ENCODE data around the gene LRP1. TPM values are rescaled to one million over a fixed set of nuclear protein-coding genes. Genes with fewer than 3 reads are reported as not detected.
A peak's percentile ranks its signal among the peaks of the same experiment; 100 is the strongest.

The LRP1 gene
- total and polyA plus RNA-seq, 2 experiments from 2014 or later, result 26.6 to 145 TPM

DNA sequence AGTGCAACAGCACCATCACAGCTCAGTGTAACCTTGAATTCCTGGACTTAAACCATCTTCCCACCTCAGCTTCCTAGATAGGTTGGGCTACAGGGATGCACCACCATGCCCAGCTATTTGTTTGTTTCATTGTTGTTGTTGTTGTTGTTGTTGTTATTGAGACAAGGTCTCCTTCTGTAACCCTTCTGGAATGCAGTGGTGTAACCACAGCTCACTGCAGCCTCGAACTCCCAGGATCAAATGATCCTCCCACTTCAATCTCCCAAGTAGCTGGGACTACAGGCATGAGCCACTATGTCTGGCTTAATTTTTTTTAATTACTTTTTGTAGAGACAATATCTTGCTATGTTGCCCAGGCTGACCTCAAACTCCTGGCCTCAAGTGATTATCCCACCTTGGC is 48.5 kb upstream of the LRP1 start:
- H3K36me3 Mint-ChIP-seq (ENCODE audit: low read depth), result peaks cover 19% of the 10 kb centered on the region
- H3K27ac ChIP-seq (ENCODE audit: low read depth), result no peak overlapping the region
- peaks cover 24% of the 10 kb centered on the region for H3K79me2 ChIP-seq (replicated peaks; ENCODE audit: insufficient read depth)
- H3K4me1 Mint-ChIP-seq, result peaks cover 6% of the 10 kb centered on the region
- H3K4me3 Mint-ChIP-seq, result peak overlapping the region; percentile 97; the same call in 2 of the 3 replicates
- 0 out of 2 replicates have a peak overlapping the region, but pooled peaks have one; percentile 68 for H3K4me2 ChIP-seq
- H3K9me3 Mint-ChIP-seq, result no peaks in the 10 kb centered on the region
- peaks cover 8% of the 10 kb centered on the region for H3K27me3 Mint-ChIP-seq (ENCODE audit: insufficient read depth, low read depth, poor library complexity)
- TF ChIP-seq, protein P1, sequence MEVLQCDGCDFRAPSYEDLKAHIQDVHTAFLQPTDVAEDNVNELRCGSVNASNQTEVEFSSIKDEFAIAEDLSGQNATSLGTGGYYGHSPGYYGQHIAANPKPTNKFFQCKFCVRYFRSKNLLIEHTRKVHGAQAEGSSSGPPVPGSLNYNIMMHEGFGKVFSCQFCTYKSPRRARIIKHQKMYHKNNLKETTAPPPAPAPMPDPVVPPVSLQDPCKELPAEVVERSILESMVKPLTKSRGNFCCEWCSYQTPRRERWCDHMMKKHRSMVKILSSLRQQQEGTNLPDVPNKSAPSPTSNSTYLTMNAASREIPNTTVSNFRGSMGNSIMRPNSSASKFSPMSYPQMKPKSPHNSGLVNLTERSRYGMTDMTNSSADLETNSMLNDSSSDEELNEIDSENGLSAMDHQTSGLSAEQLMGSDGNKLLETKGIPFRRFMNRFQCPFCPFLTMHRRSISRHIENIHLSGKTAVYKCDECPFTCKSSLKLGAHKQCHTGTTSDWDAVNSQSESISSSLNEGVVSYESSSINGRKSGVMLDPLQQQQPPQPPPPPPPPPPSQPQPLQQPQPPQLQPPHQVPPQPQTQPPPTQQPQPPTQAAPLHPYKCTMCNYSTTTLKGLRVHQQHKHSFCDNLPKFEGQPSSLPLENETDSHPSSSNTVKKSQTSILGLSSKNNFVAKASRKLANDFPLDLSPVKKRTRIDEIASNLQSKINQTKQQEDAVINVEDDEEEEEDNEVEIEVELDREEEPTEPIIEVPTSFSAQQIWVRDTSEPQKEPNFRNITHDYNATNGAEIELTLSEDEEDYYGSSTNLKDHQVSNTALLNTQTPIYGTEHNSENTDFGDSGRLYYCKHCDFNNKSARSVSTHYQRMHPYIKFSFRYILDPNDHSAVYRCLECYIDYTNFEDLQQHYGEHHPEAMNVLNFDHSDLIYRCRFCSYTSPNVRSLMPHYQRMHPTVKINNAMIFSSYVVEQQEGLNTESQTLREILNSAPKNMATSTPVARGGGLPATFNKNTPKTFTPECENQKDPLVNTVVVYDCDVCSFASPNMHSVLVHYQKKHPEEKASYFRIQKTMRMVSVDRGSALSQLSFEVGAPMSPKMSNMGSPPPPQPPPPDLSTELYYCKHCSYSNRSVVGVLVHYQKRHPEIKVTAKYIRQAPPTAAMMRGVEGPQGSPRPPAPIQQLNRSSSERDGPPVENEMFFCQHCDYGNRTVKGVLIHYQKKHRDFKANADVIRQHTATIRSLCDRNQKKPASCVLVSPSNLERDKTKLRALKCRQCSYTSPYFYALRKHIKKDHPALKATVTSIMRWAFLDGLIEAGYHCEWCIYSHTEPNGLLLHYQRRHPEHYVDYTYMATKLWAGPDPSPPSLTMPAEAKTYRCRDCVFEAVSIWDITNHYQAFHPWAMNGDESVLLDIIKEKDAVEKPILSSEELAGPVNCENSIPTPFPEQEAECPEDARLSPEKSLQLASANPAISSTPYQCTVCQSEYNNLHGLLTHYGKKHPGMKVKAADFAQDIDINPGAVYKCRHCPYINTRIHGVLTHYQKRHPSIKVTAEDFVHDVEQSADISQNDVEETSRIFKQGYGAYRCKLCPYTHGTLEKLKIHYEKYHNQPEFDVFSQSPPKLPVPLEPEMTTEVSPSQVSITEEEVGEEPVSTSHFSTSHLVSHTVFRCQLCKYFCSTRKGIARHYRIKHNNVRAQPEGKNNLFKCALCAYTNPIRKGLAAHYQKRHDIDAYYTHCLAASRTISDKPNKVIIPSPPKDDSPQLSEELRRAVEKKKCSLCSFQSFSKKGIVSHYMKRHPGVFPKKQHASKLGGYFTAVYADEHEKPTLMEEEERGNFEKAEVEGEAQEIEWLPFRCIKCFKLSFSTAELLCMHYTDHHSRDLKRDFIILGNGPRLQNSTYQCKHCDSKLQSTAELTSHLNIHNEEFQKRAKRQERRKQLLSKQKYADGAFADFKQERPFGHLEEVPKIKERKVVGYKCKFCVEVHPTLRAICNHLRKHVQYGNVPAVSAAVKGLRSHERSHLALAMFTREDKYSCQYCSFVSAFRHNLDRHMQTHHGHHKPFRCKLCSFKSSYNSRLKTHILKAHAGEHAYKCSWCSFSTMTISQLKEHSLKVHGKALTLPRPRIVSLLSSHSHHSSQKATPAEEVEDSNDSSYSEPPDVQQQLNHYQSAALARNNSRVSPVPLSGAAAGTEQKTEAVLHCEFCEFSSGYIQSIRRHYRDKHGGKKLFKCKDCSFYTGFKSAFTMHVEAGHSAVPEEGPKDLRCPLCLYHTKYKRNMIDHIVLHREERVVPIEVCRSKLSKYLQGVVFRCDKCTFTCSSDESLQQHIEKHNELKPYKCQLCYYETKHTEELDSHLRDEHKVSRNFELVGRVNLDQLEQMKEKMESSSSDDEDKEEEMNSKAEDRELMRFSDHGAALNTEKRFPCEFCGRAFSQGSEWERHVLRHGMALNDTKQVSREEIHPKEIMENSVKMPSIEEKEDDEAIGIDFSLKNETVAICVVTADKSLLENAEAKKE (CRISPR knock-in tag; IDR thresholded peaks at IDR 0.05), result no peak
- no peak for TF ChIP-seq CREB1 (CRISPR knock-in tag; IDR thresholded peaks at IDR 0.05; ENCODE audit: low read depth)
- TF ChIP-seq EZH2phosphoT487 (IDR thresholded peaks at IDR 0.05; ENCODE audit: unreplicated experiment), result no peak
- TF ChIP-seq NANOG (IDR thresholded peaks at IDR 0.05; ENCODE audit: borderline replicate concordance), result no peak
- TF ChIP-seq ZNF114 (CRISPR knock-in tag; IDR thresholded peaks at IDR 0.05), result no peak
- TF ChIP-seq JUNB (IDR thresholded peaks at IDR 0.05; ENCODE audit: unreplicated experiment), result no peak
- TF ChIP-seq ZNF331 (CRISPR knock-in tag; IDR thresholded peaks at IDR 0.05; ENCODE audit: low read depth), result no peak
- TF ChIP-seq, protein P2, sequence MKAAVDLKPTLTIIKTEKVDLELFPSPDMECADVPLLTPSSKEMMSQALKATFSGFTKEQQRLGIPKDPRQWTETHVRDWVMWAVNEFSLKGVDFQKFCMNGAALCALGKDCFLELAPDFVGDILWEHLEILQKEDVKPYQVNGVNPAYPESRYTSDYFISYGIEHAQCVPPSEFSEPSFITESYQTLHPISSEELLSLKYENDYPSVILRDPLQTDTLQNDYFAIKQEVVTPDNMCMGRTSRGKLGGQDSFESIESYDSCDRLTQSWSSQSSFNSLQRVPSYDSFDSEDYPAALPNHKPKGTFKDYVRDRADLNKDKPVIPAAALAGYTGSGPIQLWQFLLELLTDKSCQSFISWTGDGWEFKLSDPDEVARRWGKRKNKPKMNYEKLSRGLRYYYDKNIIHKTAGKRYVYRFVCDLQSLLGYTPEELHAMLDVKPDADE (IDR thresholded peaks at IDR 0.05), result no peak
- no peak for TF ChIP-seq POLR2AphosphoS5 (IDR thresholded peaks at IDR 0.05; ENCODE audit: low read depth)
- TF ChIP-seq, protein P3, sequence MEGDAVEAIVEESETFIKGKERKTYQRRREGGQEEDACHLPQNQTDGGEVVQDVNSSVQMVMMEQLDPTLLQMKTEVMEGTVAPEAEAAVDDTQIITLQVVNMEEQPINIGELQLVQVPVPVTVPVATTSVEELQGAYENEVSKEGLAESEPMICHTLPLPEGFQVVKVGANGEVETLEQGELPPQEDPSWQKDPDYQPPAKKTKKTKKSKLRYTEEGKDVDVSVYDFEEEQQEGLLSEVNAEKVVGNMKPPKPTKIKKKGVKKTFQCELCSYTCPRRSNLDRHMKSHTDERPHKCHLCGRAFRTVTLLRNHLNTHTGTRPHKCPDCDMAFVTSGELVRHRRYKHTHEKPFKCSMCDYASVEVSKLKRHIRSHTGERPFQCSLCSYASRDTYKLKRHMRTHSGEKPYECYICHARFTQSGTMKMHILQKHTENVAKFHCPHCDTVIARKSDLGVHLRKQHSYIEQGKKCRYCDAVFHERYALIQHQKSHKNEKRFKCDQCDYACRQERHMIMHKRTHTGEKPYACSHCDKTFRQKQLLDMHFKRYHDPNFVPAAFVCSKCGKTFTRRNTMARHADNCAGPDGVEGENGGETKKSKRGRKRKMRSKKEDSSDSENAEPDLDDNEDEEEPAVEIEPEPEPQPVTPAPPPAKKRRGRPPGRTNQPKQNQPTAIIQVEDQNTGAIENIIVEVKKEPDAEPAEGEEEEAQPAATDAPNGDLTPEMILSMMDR (conservative IDR thresholded peaks at IDR 0.05; ENCODE audit: low read depth in 2 of 2), result no peak
- no peaks in the 10 kb centered on the region for H3K36me3 ChIP-seq (ENCODE audit: insufficient read depth)
- peaks cover 5% of the 10 kb centered on the region; the same call in 1 of the 2 replicates for H3K4me1 ChIP-seq (ENCODE audit: insufficient read depth)
- H3F3A ChIP-seq (replicated peaks; ENCODE audit: low read depth), result peaks cover 4% of the 10 kb centered on the region; the same call in 1 of the 2 replicates
- peaks cover 8% of the 10 kb centered on the region; the same call in 1 of the 2 replicates for H4K20me1 ChIP-seq (replicated peaks; ENCODE audit: insufficient read depth)
- no peak overlapping the region for H3K4me3 ChIP-seq
- DNase-seq (ENCODE audit: low spot score) (peak; percentile 30), ATAC-seq (no peak)
- no peaks in the 10 kb centered on the region for H3K27me3 ChIP-seq (ENCODE audit: insufficient read depth)
- H2AFZ ChIP-seq, result no peak overlapping the region
- H3K27ac Mint-ChIP-seq, result no peak overlapping the region
- no peaks in the 10 kb centered on the region for H3K9me2 ChIP-seq (ENCODE audit: insufficient read depth)
